Muscle layer of duodenum (tissue), 2 donors: ENCODE measurements around the gene CLEC2A.
"Not testable (repeated sequence)": the region's sequence is repeated elsewhere in the genome, so short reads cannot be mapped to it uniquely, and the experiment has no call there.

Experiments used
- H3K27ac ChIP-seq: one replicate; pipeline ENCODE4 v1.7.0; 2013; ENCODE audit warnings: mild to moderate bottlenecking, low read length
- H3K27me3 ChIP-seq: one replicate; pipeline ENCODE4 v1.7.0; 2013; ENCODE audit warnings: low read depth, mild to moderate bottlenecking, control low read depth, low read length
- H3K36me3 ChIP-seq, 2 donors: one replicate each; pipeline ENCODE4 v1.7.0; 2013; ENCODE audit warnings: low read length in 2 of 2, control low read depth in 1 of 2, mild to moderate bottlenecking in 1 of 2; ENCODE audit not compliant: insufficient read depth in 2 of 2, control insufficient read depth in 1 of 2
- H3K4me1 ChIP-seq, 2 donors: one replicate each; pipeline ENCODE4 v1.7.0; 2013; ENCODE audit warnings: low read length in 2 of 2, mild to moderate bottlenecking in 2 of 2, control low read depth in 1 of 2, moderate library complexity in 1 of 2; ENCODE audit not compliant: insufficient read depth in 2 of 2, control insufficient read depth in 1 of 2
- H3K4me3 ChIP-seq, 2 donors: one replicate each; pipeline ENCODE4 v1.7.0; 2013; ENCODE audit warnings: low read length in 2 of 2, low read depth in 1 of 2, mild to moderate bottlenecking in 1 of 2
- H3K9me3 ChIP-seq, 2 donors: one replicate each; pipeline ENCODE4 v1.7.0; 2013; ENCODE audit warnings: low read length in 2 of 2, control low read depth in 1 of 2, mild to moderate bottlenecking in 1 of 2; ENCODE audit not compliant: control insufficient read depth in 1 of 2
- donor health status: healthy.

The CLEC2A gene

DNA sequence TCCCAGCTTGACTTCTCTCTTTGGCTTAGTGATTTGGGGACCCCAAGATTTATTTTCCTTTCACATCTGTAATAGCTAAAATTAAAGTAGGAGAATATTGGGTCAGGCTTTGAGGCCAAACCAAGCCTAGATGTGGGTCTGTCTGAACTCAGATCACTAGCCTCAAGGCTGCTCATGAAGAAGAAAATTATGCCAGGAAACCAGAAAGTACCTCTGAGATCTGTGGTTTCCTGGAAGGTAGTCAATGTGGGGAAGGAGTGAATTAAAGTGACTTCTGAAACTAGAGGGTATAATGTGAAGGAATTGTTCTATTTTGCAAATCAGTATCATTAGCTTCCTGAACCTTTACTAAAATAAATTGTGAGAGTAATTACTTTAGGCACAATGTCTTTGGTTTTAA lies 25.7 kb upstream of the CLEC2A start:
- no peaks in the 10 kb centered on the region for H3K4me1 ChIP-seq
- no peaks in the 10 kb centered on the region for H3K36me3 ChIP-seq
- H3K9me3 ChIP-seq: no peaks in the 10 kb centered on the region
- no peaks in the 10 kb centered on the region for H3K27me3 ChIP-seq
- no peak overlapping the region for H3K4me3 ChIP-seq
- no peak overlapping the region for H3K27ac ChIP-seq

DNA sequence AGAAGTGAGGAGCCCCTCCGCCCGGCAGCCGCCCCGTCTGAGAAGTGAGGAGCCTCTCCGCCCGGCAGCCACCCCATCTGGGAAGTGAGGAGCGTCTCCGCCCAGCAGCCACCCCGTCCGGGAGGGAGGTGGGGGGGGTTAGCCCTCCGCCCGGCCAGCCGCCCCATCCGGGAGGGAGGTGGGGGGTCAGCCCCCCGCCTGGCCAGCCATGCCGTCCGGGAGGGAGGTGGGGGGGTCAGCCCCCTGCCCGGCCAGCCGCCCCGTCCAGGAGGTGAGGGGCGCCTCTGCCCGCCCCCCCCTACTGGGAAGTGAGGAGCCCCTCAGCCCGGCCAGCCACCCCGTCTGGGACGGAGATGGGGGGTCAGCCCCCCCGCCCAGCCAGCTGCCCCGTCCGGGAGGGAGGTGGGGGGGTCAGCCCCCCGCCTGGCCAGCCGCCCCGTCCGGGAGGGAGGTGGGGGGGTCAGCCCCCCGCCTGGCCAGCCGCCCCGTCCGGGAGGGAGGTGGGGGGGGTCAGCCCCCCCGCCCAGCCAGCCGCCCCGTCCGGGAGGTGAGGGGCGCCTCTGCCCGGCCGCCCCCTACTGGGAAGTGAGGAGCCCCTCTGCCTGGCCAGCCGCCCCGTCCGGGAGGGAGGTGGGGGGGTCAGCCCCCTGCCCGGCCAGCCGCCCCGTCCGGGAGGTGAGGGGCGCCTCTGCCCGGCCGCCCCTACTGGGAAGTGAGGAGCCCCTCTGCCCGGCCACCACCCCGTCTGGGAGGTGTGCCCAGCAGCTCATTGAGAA lies 21.0 kb upstream of the CLEC2A start:
- not testable (repeated sequence) for H3K9me3 ChIP-seq, H3K27ac ChIP-seq, H3K4me3 ChIP-seq, H3K4me1 ChIP-seq, H3K27me3 ChIP-seq, H3K36me3 ChIP-seq

DNA sequence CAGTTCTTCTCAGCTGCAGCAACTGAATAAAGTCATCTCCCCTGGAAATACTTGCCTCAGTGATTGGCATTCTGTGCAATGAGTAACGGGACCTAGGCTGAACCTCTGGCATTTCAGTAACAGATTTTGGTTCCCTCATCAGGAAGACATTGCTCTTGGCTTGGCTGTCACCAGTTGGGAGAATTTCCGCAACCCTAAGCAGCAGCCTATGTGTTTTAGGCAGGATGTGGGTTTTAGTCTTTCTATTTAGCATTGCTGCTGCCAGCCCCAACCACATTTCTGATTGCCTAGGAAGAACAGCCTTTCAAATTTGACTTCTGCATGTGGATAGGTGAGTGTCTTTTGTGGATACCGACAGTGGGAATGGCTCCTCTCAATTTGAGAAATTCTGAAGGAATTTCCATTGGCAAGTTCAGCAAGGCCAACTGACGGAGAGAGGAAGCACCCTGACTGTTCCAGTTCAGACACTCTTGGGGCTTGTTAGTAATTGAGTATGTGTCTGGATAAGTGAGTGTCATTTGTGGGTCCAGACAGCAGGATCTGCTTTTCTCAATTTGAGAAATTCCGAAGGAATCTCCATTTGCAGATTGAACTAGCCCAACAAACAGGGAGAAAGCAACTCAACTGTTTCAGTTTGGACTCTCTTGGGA lies 19.0 kb upstream of the CLEC2A start:
- Histone ChIP-seq H3K9me3 (no peaks in the 10 kb centered on the region), H3K27ac (no peak overlapping the region), H3K4me3 (no peak overlapping the region), H3K36me3 (no peaks in the 10 kb centered on the region), H3K27me3 (no peaks in the 10 kb centered on the region), H3K4me1 (no peaks in the 10 kb centered on the region)

DNA sequence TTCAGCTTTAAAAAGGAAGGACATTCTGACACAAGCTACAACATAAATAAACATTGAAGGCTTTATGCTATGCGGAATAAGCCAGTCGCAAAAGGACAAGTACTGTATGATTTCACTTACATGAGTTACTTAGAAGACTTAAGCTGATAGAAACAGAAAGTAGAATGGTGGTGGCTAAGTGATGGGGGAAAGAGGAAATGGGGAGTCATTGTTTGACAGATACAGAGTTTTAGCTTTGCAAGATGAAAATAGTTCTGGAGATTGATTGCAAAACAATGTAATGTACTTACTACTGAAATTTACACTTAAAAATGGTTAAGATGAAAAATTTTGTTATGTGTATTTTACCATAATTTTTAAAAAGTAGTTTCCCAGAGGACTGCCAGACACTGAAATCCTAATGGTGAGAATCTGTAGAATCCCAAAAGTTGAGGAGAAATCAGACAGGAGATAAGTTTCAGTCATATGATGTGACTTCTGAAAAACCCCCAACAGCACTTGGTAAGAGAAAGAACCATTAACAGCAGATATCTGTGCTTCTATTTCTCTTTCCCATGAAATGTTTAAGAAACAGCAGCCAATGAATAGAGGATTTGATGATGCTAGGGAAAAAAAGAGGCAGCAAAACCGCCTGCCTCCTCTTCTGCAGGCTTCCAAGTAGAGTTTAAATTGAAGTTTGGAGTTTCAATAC lies 16.6 kb upstream of the CLEC2A start:
- Histone ChIP-seq H3K4me3 (no peak overlapping the region), H3K36me3 (no peaks in the 10 kb centered on the region), H3K27ac (no peak overlapping the region), H3K27me3 (no peaks in the 10 kb centered on the region), H3K4me1 (no peaks in the 10 kb centered on the region), H3K9me3 (no peaks in the 10 kb centered on the region)

DNA sequence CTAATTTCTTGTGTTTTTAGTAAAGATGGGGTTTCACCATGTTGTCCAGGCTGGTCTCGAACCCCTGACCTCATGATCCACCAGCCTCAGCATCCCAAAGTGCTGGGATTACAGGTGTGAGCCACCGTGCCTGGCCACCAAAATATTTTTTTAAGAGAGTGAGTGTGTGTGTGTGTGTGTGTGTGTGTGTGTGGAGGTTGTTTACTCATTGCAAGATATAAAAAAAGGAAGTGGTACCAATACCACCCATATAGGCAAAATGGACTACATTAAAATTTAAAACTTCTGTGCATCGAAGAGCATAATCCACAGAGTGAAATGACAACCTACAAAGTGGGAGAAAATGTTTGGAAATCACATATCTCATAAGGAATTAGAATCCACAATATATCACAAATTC lies 15.5 kb upstream of the CLEC2A start:
- Histone ChIP-seq H3K4me3 (no peak overlapping the region), H3K36me3 (no peaks in the 10 kb centered on the region), H3K27ac (no peak overlapping the region), H3K9me3 (no peaks in the 10 kb centered on the region), H3K4me1 (peaks cover 0 to 6% of the 10 kb centered on the region in 2 donors), H3K27me3 (no peaks in the 10 kb centered on the region)

DNA sequence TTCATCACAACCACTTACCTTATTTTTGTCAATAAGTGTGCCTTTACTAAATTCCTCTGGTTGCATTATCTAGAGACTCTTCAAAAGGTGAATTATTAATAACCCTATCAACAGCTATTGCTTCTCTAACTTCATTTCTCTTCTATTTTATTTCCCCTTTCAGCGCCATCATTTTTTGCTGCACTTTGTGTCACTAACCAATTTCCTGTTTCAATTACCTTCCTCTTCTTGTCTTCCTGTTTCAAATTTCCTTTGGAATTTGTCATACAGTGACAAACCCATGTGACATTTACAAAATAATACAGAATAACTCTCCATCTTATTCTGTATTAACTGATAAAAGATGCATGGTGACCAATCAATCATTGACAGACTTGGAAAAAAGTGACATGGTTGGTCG lies 12.2 kb upstream of the CLEC2A start:
- Histone ChIP-seq H3K27ac (no peak overlapping the region), H3K9me3 (no peaks in the 10 kb centered on the region), H3K4me3 (no peak overlapping the region), H3K27me3 (no peaks in the 10 kb centered on the region), H3K4me1 (peaks cover 0 to 6% of the 10 kb centered on the region in 2 donors), H3K36me3 (no peaks in the 10 kb centered on the region)

DNA sequence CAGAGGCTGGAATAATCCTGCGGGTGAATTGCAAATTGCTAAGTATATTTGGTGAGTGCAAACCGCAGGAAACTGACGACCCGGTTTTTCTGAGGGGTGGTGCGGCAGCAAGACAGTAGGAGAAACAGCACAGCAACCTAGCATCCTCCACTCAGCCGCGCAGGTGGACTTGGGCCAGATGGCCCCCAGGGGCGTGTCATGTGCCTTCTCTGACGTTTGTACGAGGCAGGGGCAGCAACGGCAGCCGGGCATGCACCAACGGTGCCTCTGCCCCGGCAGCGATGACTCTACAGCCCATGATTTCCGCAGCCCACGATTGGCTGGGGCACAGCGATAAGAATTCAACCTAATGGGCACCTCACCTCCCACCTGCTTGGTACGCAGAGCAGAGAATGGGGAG lies 11.1 kb upstream of the CLEC2A start:
- Histone ChIP-seq H3K27me3 (no peaks in the 10 kb centered on the region), H3K36me3 (no peaks in the 10 kb centered on the region), H3K4me3 (peak overlapping the region in 1 of 2 donors; percentile 56), H3K27ac (no peak overlapping the region), H3K4me1 (peaks cover 0 to 6% of the 10 kb centered on the region in 2 donors), H3K9me3 (no peaks in the 10 kb centered on the region)

DNA sequence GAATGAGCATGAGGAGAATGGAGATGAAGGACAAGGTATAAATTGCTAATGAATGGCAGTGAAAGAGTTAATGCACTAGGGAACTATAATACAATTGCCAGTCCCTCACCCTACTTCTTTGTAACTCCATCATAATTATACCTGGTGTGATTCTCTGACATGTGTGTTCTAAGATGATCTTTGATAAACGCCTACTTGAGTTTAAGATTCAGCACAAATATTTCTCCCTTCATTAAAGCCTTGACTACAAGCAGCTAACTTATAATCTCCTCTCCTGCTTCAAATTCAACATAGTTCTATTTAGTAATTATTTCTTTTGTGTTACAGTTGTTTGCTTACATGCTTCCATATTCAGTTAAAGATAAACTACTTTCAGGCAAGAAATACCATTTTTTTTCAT lies 9.7 kb upstream of the CLEC2A start:
- Histone ChIP-seq H3K36me3 (no peaks in the 10 kb centered on the region), H3K9me3 (no peaks in the 10 kb centered on the region), H3K27me3 (no peaks in the 10 kb centered on the region), H3K4me3 (no peak overlapping the region), H3K27ac (no peak overlapping the region), H3K4me1 (peaks cover 0 to 6% of the 10 kb centered on the region in 2 donors)

DNA sequence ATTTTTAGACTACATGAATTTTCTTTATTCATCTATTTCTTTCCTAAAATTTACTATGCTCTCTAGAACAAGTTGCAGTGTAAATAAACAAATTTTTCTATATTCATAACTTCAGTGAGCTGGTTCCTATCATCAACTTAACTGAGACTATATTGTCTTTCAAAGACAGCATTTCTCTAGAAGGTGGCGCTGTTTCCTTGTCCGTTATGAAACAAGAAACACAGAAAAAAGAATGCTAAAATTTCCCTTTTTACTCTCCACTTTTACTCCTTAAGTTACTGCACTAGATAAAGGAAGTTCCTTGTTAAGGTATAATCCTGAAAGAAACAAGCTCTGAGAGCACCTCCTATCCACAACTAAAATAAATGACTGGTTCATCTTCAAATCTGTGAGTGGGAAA lies 8.2 kb upstream of the CLEC2A start:
- Histone ChIP-seq H3K27ac (no peak overlapping the region), H3K4me1 (peaks cover 0 to 6% of the 10 kb centered on the region in 2 donors), H3K36me3 (no peaks in the 10 kb centered on the region), H3K9me3 (no peaks in the 10 kb centered on the region), H3K4me3 (no peak overlapping the region), H3K27me3 (no peaks in the 10 kb centered on the region)

DNA sequence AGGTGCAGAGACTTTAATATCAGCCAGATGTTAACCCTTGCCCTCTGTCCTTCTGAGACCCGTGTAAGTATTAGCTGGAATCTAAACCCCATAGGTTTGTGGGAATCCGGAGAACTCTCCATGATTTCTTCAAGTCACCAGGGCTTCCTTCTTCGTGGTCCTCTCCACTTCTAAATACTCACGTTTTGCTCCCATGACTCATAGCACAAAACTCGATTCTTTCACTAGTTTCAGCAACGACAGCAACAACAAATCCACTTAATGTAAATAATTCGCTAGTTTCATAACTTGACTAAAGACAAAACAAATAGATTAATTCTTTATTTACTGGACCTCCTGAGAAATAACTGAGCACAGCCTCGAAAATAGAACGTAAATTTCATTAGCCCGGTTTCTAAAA lies 4.4 kb upstream of the CLEC2A start:
- Histone ChIP-seq H3K27me3 (no peaks in the 10 kb centered on the region), H3K4me3 (no peak overlapping the region), H3K4me1 (no peaks in the 10 kb centered on the region), H3K36me3 (no peaks in the 10 kb centered on the region), H3K9me3 (no peaks in the 10 kb centered on the region), H3K27ac (no peak overlapping the region)

DNA sequence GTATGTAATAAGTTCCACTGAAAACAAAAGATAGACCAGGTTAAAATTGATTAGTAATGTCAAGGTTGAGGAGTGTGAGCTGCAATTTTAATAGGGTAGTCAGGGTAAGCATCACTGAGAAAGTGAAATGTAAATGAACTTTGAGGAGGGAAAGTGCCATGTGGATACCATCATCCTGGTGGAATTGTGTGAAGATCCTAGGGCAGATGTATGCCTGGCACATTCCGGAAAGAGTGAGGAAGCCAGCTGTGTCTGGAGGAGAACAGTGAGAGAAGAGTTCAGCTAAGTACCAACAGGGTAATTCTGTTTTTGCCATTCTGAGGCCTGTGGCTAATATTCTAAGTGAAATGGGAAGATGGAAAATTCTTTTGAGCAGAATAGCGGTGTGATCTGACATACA lies 2.9 kb upstream of the CLEC2A start:
- Histone ChIP-seq H3K9me3 (no peaks in the 10 kb centered on the region), H3K4me3 (no peak overlapping the region), H3K27ac (no peak overlapping the region), H3K27me3 (no peaks in the 10 kb centered on the region), H3K36me3 (no peaks in the 10 kb centered on the region), H3K4me1 (no peaks in the 10 kb centered on the region)
